22Rv1 (cell line): ENCODE measurements around the gene RNF152.

Experiments
- H3K27ac ChIP-seq: fragments of 450-650 bp; 2 replicates; pipeline ENCODE4 v1.5.1; 2017
- CTCF ChIP-seq: fragments of 450-650 bp; IDR thresholded peaks from 2 replicates; pipeline ENCODE4 v1.5.1; 2017; ENCODE audit warnings: mild to moderate bottlenecking
- ZFX ChIP-seq: fragments of 450-650 bp; IDR thresholded peaks from 2 replicates; pipeline ENCODE4 v1.6.1; 2017; ENCODE audit warnings: antibody characterized with exemption, borderline replicate concordance

The RNF152 gene

GRCh38 chr18:61892683-61893308 lies at the start of gene RNF152:
RNF152 (minus strand) TSS chr18:61893007; CDS start chr18:61816463, 76,544 bp downstream.
- no peak within 1 kb of the TSS for H3K27ac ChIP-seq
- no peak for TF ChIP-seq CTCF
- TF ChIP-seq ZFX: no peak

GRCh38 chr18:61941948-61942471 lies 49.2 kb upstream of the RNF152 start:
- H3K27ac ChIP-seq: no peak overlapping the region
- TF ChIP-seq ZFX (no peak), CTCF (no peak)

GRCh38 chr18:61939046-61939674 lies 46.4 kb upstream of the RNF152 start:
- no peak overlapping the region for H3K27ac ChIP-seq
- TF ChIP-seq CTCF (no peak), ZFX (no peak)

GRCh38 chr18:61935362-61935761 lies 42.6 kb upstream of the RNF152 start:
- TF ChIP-seq ZFX (no peak), CTCF (no peak)
- H3K27ac ChIP-seq: no peak overlapping the region

GRCh38 chr18:61931654-61932379 lies 39.0 kb upstream of the RNF152 start:
- H3K27ac ChIP-seq: no peak overlapping the region
- no peak for TF ChIP-seq CTCF
- TF ChIP-seq ZFX: no peak

GRCh38 chr18:61929881-61930640 lies 37.3 kb upstream of the RNF152 start:
- no peak overlapping the region for H3K27ac ChIP-seq
- TF ChIP-seq ZFX (no peak), CTCF (no peak)
